Keratinocyte (primary cell): ENCODE data around the gene SRPK1. TPM values are rescaled to one million over a fixed set of nuclear protein-coding genes. Genes with fewer than 3 reads are reported as not detected.

Source experiments
- DNase-seq: peaks from one replicate; pipeline ENCODE4 v3.0.0-alpha.2; 2011; ENCODE audit warnings: low read depth, missing footprints, low spot score
- FAIRE-seq: peaks from 2 replicates; lab custom pipeline; 2011; peaks lifted over from hg19 to GRCh38; lab: Jason Lieb, UNC
- H2AFZ ChIP-seq: 2 replicates; pipeline ENCODE4 v1.6.0; 2012; ENCODE audit warnings: low read length, control low read depth, inconsistent platforms; ENCODE audit not compliant: control insufficient read depth
- H3K27ac ChIP-seq: 2 replicates; pipeline ENCODE4 v1.5.1; 2011; ENCODE audit warnings: low read length; ENCODE audit not compliant: control insufficient read depth, insufficient read depth
- H3K27me3 ChIP-seq: 3 replicates; pipeline ENCODE4 v1.6.0; 2011; ENCODE audit warnings: low read length; ENCODE audit not compliant: control insufficient read depth, insufficient read depth; ENCODE audit errors: extremely low read depth
- H3K36me3 ChIP-seq, 2 experiments: 2 replicates in 1 of 2; 3 replicates in 1 of 2; pipeline ENCODE4 v1.5.1; 2011; ENCODE audit warnings: low read length in 2 of 2, mild to moderate bottlenecking in 1 of 2; ENCODE audit not compliant: control insufficient read depth in 2 of 2, insufficient read depth in 2 of 2; ENCODE audit errors: extremely low read depth in 1 of 2
- H3K4me1 ChIP-seq: 3 replicates; pipeline ENCODE4 v1.5.1; 2011; ENCODE audit warnings: low read length; ENCODE audit not compliant: control insufficient read depth, insufficient read depth; ENCODE audit errors: extremely low read depth
- H3K4me2 ChIP-seq: 3 replicates; pipeline ENCODE4 v1.6.0; 2011; ENCODE audit warnings: low read depth, low read length; ENCODE audit not compliant: control insufficient read depth, insufficient read depth; ENCODE audit errors: extremely low read depth
- H3K4me3 ChIP-seq, 3 experiments: fragments of 200-600 bp in 1 of 3; sonication (generic) in 1 of 3; 2 replicates in 2 of 3; 3 replicates in 1 of 3; pipeline ENCODE4 v1.5.1; 2011 to 2016; ENCODE audit warnings: low read length in 3 of 3, mild to moderate bottlenecking in 3 of 3, control low read depth in 2 of 3, inconsistent platforms in 1 of 3, low read depth in 1 of 3, mixed read lengths in 1 of 3, mixed run types in 1 of 3, moderate library complexity in 1 of 3; ENCODE audit not compliant: control insufficient read depth in 2 of 3, insufficient read depth in 2 of 3; ENCODE audit errors: extremely low read depth in 1 of 3
- H3K79me2 ChIP-seq: 2 replicates; pipeline ENCODE4 v1.6.0; 2012; ENCODE audit warnings: low read length; ENCODE audit not compliant: control insufficient read depth, insufficient read depth
- H3K9ac ChIP-seq: 3 replicates; pipeline ENCODE4 v1.6.0; 2011; ENCODE audit warnings: low read length; ENCODE audit not compliant: control insufficient read depth, insufficient read depth; ENCODE audit errors: extremely low read depth
- H3K9me1 ChIP-seq: 3 replicates; pipeline ENCODE4 v1.6.0; 2011; ENCODE audit warnings: low read length; ENCODE audit not compliant: control insufficient read depth, insufficient read depth; ENCODE audit errors: extremely low read depth
- H3K9me3 ChIP-seq: 2 replicates; pipeline ENCODE4 v1.5.1; 2012; ENCODE audit warnings: low read depth, low read length; ENCODE audit not compliant: control insufficient read depth
- H4K20me1 ChIP-seq: 3 replicates; pipeline ENCODE4 v1.6.0; 2011; ENCODE audit warnings: low read length; ENCODE audit not compliant: control insufficient read depth, insufficient read depth; ENCODE audit errors: extremely low read depth
- CTCF ChIP-seq, 3 experiments: IDR thresholded peaks in 1 of 3; conservative IDR thresholded peaks in 1 of 3; optimal IDR thresholded peaks in 1 of 3; 2 replicates in 2 of 3; 3 replicates in 1 of 3; pipeline versions ENCODE3 to v1.5.1; 2011; ENCODE audit warnings: low read length in 3 of 3, mild to moderate bottlenecking in 3 of 3, moderate library complexity in 2 of 3, control low read depth in 1 of 3, inconsistent platforms in 1 of 3; ENCODE audit not compliant: insufficient read depth in 2 of 3; ENCODE audit errors: extremely low read depth in 1 of 3
- EZH2 ChIP-seq: IDR thresholded peaks from one replicate; pipeline ENCODE4 v1.6.1; 2012; ENCODE audit warnings: inconsistent platforms, mild to moderate bottlenecking, low read length, moderate library complexity
- dilution Hi-C: fragments of 300-500 bp; cut with MboI; formaldehyde crosslinking; loops from one replicate; pipeline ENCODE4 v1.7.0; 2020; ENCODE audit warnings: low sequenced_read_pairs; ENCODE audit not compliant: extremely low pct_ligation_motif_present
- polyA plus RNA-seq, 5 experiments: library from polyadenylated mRNA; depleted of rRNA in 3 of 5; stranded (reverse) in 3 of 5; stranded (forward) in 1 of 5; unstranded in 1 of 5; fragments of >200 nt; gene quantifications; 1 replicate in 1 of 5; 2 replicates in 3 of 5; 3 replicates in 1 of 5; pipeline versions ENCODE4 v1.2.1 to v1.2.3, GENCODE V29; 2011 to 2012; ENCODE audit warnings: missing spikeins in 2 of 5, low read depth in 1 of 5, low replicate concordance in 1 of 5

Gene SRPK1
- polyA plus RNA-seq, 1 donor (not counting 4 experiments of a cell fraction or from before 2014, with no cell fraction given): 64.1 TPM

DNA sequence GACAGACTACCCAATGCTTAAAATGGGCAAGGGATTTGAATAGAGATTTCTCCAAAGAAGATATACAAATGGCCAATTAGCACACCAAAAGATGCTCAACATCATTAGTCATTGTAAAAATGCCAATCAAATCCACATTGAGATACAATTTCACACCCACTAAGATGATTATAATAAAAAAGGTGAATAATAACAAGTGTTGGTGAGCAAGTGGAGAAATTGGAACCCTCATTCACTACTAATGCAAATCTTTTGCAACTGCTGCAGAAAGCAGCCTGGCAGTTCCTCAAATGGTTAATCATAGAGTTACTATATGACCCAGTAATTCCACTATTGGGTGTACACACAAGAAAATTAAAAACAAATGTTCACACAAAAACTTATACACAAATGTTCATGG is 103.4 kb downstream of the SRPK1 start:
- Histone ChIP-seq H3K27me3 (no peaks in the 10 kb centered on the region), H4K20me1 (no peaks in the 10 kb centered on the region), H3K4me1 (no peaks in the 10 kb centered on the region), H3K27ac (no peak overlapping the region), H3K9me3 (no peaks in the 10 kb centered on the region), H3K4me2 (no peak overlapping the region), H2AFZ (no peak overlapping the region), H3K9me1 (no peaks in the 10 kb centered on the region), H3K4me3 (no peak overlapping the region), H3K36me3 (no peaks in the 10 kb centered on the region), H3K9ac (no peak overlapping the region), H3K79me2 (no peaks in the 10 kb centered on the region)
- FAIRE-seq: no peak
- dilution Hi-C loops: no loop called here
- TF ChIP-seq EZH2 (no peak), CTCF (optimal IDR thresholded peaks at IDR 0.05 in 1 of 3, IDR thresholded peaks at IDR 0.05 in 1 of 3, conservative IDR thresholded peaks at IDR 0.05 in 1 of 3; ENCODE audit: extremely low read depth in 1 of 3, insufficient read depth in 2 of 3, low read length in 3 of 3) (no peak)
- DNase-seq: no peak

- H3K9ac ChIP-seq: no peak overlapping the region
These were observed 109.3 kb downstream of the SRPK1 start for GRCh38 chr6:35811699-35811995.

More at GRCh38 chr6:35811699-35811995, 109.3 kb downstream of the SRPK1 start:
- H3K4me1 ChIP-seq: peaks cover 7% of the 10 kb centered on the region
- H3K27ac ChIP-seq: no peak overlapping the region
- no peaks in the 10 kb centered on the region for H3K27me3 ChIP-seq
- H4K20me1 ChIP-seq: no peaks in the 10 kb centered on the region
- TF ChIP-seq CTCF (optimal IDR thresholded peaks at IDR 0.05 in 1 of 3, IDR thresholded peaks at IDR 0.05 in 1 of 3, conservative IDR thresholded peaks at IDR 0.05 in 1 of 3; ENCODE audit: extremely low read depth in 1 of 3, insufficient read depth in 2 of 3, low read length in 3 of 3) (no peak), EZH2 (no peak)
- no peaks in the 10 kb centered on the region for H3K9me3 ChIP-seq
- dilution Hi-C loops: no loop called here
- no peak overlapping the region for H3K4me3 ChIP-seq
- FAIRE-seq: no peak
- no peak overlapping the region for H3K4me2 ChIP-seq
- DNase-seq: no peak
- H3K9me1 ChIP-seq: no peaks in the 10 kb centered on the region
- H3K79me2 ChIP-seq: no peaks in the 10 kb centered on the region
- H3K36me3 ChIP-seq: no peaks in the 10 kb centered on the region
- H2AFZ ChIP-seq: no peak overlapping the region
